ENCODE data around the gene PTPRD. TPM values are rescaled to one million over a fixed set of nuclear protein-coding genes. Genes with fewer than 3 reads are reported as not detected.

The PTPRD gene
- polyA plus RNA-seq (2012; ENCODE audit: insufficient read length, low read depth) = 13.2 TPM

GRCh38 chr9:10612641-10613398 is at the start of gene PTPRD:
TSS of gene PTPRD (minus strand) at chr9:10613002.
- no peak for TF ChIP-seq SIN3A (IDR thresholded peaks at IDR 0.05; ENCODE audit: borderline replicate concordance, insufficient read depth, low read length)
- TF ChIP-seq TAF1 (IDR thresholded peaks at IDR 0.05; ENCODE audit: borderline replicate concordance, insufficient read depth, low read length) = no peak
- TF ChIP-seq FOXP2 (optimal IDR thresholded peaks at IDR 0.05; ENCODE audit: borderline replicate concordance, extremely low read depth, extremely low read length, insufficient read depth) = peak; percentile 19
- TF ChIP-seq POLR2AphosphoS5 (IDR thresholded peaks at IDR 0.05; ENCODE audit: low read depth, low read length) = no peak

GRCh38 chr9:10661994-10662393 is 49.2 kb upstream of the PTPRD start:
- no peak for TF ChIP-seq POLR2AphosphoS5 (IDR thresholded peaks at IDR 0.05; ENCODE audit: low read depth, low read length)
- TF ChIP-seq REST (IDR thresholded peaks at IDR 0.05; ENCODE audit: insufficient read depth in 1 of 2, low read depth in 2 of 2, low read length in 2 of 2) = no peak
- TF ChIP-seq FOXP2 (optimal IDR thresholded peaks at IDR 0.05; ENCODE audit: borderline replicate concordance, extremely low read depth, extremely low read length, insufficient read depth) = no peak
- TF ChIP-seq SIN3A (IDR thresholded peaks at IDR 0.05; ENCODE audit: borderline replicate concordance, insufficient read depth, low read length) = no peak
- TF ChIP-seq TAF1 (IDR thresholded peaks at IDR 0.05; ENCODE audit: borderline replicate concordance, insufficient read depth, low read length) = no peak

DNA sequence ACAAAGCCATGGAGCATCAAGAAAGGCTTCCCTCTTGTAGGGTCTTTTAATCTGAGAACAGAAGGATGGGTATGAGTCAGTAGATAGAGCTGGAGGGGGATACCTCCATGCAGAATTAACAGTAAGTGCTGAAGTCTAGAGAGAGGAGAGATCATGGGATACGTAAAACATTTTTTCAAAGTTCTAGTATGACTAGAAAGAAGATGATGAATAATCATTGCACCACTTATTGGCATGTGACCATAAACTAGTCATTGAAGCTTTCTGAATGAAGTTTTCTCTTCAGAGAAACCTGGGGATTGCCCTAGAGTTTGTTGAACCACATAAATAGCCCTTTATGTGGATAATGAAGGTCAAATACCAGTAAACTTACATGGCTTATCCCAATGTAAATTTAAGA is 48.6 kb upstream of the PTPRD start:
- TF ChIP-seq TAF1 (IDR thresholded peaks at IDR 0.05; ENCODE audit: borderline replicate concordance, insufficient read depth, low read length) = no peak
- no peak for TF ChIP-seq FOXP2 (optimal IDR thresholded peaks at IDR 0.05; ENCODE audit: borderline replicate concordance, extremely low read depth, extremely low read length, insufficient read depth)
- TF ChIP-seq SIN3A (IDR thresholded peaks at IDR 0.05; ENCODE audit: borderline replicate concordance, insufficient read depth, low read length) = no peak
- no peak for TF ChIP-seq REST (IDR thresholded peaks at IDR 0.05; ENCODE audit: insufficient read depth in 1 of 2, low read depth in 2 of 2, low read length in 2 of 2)
- no peak for TF ChIP-seq POLR2AphosphoS5 (IDR thresholded peaks at IDR 0.05; ENCODE audit: low read depth, low read length)

DNA sequence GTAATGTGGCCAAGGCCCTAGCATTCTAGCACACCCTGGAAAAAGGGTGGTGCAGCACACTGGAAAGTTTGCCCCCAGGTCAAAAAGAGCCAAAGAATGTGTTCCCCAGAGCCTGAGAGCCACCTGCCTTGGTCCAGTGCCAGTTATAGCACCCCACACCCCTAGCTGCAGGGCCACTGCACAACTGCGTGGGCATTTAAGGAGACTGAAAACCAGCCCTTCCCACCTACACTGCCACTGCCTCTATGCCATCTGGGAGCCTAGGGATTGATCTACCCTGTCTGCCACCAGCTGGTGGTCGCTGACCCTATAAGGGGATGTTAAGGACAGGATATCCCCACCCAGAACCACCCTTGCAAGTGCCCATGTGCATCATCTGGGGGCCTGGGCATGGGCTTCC is 38.2 kb upstream of the PTPRD start:
- TF ChIP-seq TAF1 (IDR thresholded peaks at IDR 0.05; ENCODE audit: borderline replicate concordance, insufficient read depth, low read length) = no peak
- TF ChIP-seq POLR2AphosphoS5 (IDR thresholded peaks at IDR 0.05; ENCODE audit: low read depth, low read length) = no peak
- no peak for TF ChIP-seq SIN3A (IDR thresholded peaks at IDR 0.05; ENCODE audit: borderline replicate concordance, insufficient read depth, low read length)
- no peak for TF ChIP-seq FOXP2 (optimal IDR thresholded peaks at IDR 0.05; ENCODE audit: borderline replicate concordance, extremely low read depth, extremely low read length, insufficient read depth)
- no peak for TF ChIP-seq REST (IDR thresholded peaks at IDR 0.05; ENCODE audit: insufficient read depth in 1 of 2, low read depth in 2 of 2, low read length in 2 of 2)

- TF ChIP-seq REST (IDR thresholded peaks at IDR 0.05; ENCODE audit: insufficient read depth in 1 of 2, low read depth in 2 of 2, low read length in 2 of 2) = no peak
- TF ChIP-seq TAF1 (IDR thresholded peaks at IDR 0.05; ENCODE audit: borderline replicate concordance, insufficient read depth, low read length) = no peak
- no peak for TF ChIP-seq FOXP2 (optimal IDR thresholded peaks at IDR 0.05; ENCODE audit: borderline replicate concordance, extremely low read depth, extremely low read length, insufficient read depth)
- TF ChIP-seq SIN3A (IDR thresholded peaks at IDR 0.05; ENCODE audit: borderline replicate concordance, insufficient read depth, low read length) = no peak
- no peak for TF ChIP-seq POLR2AphosphoS5 (IDR thresholded peaks at IDR 0.05; ENCODE audit: low read depth, low read length)
Measured at GRCh38 chr9:10649076-10649475, 36.3 kb upstream of the PTPRD start.

All from PFSK-1 (cell line).